Measurements from ENCODE around the gene FGF14.
A peak's percentile ranks its signal among the peaks of the same experiment; 100 is the strongest.

FGF14 gene

GRCh38 chr13:102028868-102029267 is 373.0 kb downstream of the FGF14 start:
- DNase-seq = no peak

GRCh38 chr13:102028206-102028605 is 373.6 kb downstream of the FGF14 start:
- DNase-seq = no peak

- DNase-seq = no peak
Measured at GRCh38 chr13:102021777-102022176, 380.1 kb downstream of the FGF14 start.

GRCh38 chr13:102020611-102021216 is 381.1 kb downstream of the FGF14 start:
- DNase-seq = peak; percentile 21

GRCh38 chr13:102018716-102019115 is 383.1 kb downstream of the FGF14 start:
- no peak for DNase-seq

- DNase-seq = no peak
Measured at GRCh38 chr13:102017248-102017647, 384.6 kb downstream of the FGF14 start.

GRCh38 chr13:102012299-102013293 is 389.3 kb downstream of the FGF14 start:
- DNase-seq = no peak

- peak; percentile 61 for DNase-seq
Measured at GRCh38 chr13:102011455-102011854, 390.4 kb downstream of the FGF14 start.

- DNase-seq = no peak
Measured at GRCh38 chr13:102003848-102004570, 397.8 kb downstream of the FGF14 start.

GRCh38 chr13:102002287-102002686 is 399.6 kb downstream of the FGF14 start:
- no peak for DNase-seq

GRCh38 chr13:102000764-102001163 is 401.1 kb downstream of the FGF14 start:
- no peak for DNase-seq

- DNase-seq = no peak
Measured at GRCh38 chr13:101998129-101998528, 403.7 kb downstream of the FGF14 start.

GRCh38 chr13:101996954-101997353 is 404.9 kb downstream of the FGF14 start:
- DNase-seq = no peak

- no peak for DNase-seq
Measured at GRCh38 chr13:101989798-101990350, 412.0 kb downstream of the FGF14 start.

- DNase-seq = no peak
Measured at GRCh38 chr13:101988140-101988539, 413.7 kb downstream of the FGF14 start.

- DNase-seq = no peak
Measured at GRCh38 chr13:101986316-101986715, 415.5 kb downstream of the FGF14 start.

GRCh38 chr13:101985321-101985720 is 416.5 kb downstream of the FGF14 start:
- no peak for DNase-seq

- DNase-seq = no peak
Measured at GRCh38 chr13:101982903-101983302, 418.9 kb downstream of the FGF14 start.

GRCh38 chr13:101979825-101980224 is 422.0 kb downstream of the FGF14 start:
- DNase-seq = no peak

GRCh38 chr13:101978552-101979315 is 423.1 kb downstream of the FGF14 start:
- no peak for DNase-seq

GRCh38 chr13:101977475-101977874 is 424.4 kb downstream of the FGF14 start:
- no peak for DNase-seq

- no peak for DNase-seq
Measured at GRCh38 chr13:101972191-101972590, 429.7 kb downstream of the FGF14 start.

All from NCI-H524 treated with DMSO at 0.1 percent for 48 hours (cell line).